Umbilical cord (tissue), 2 donors: Measurements from ENCODE around the gene CRB1. TPM values are rescaled to one million over a fixed set of nuclear protein-coding genes. Genes with fewer than 3 reads are reported as not detected.

Experiments
- DNase-seq: peaks from one replicate; pipeline ENCODE4 v3.0.0-alpha.2; 2015; ENCODE audit warnings: low spot score
- total RNA-seq: library from RNA; depleted of rRNA; stranded (reverse); fragments of >200 nt; gene quantifications from one replicate; pipeline ENCODE4 v1.2.3, GENCODE V29; 2014; ENCODE audit warnings: low replicate concordance; ENCODE audit not compliant: insufficient read depth

The CRB1 gene
- 14.2 TPM for total RNA-seq

- DNase-seq: no peak
These were observed at the start of gene CRB1 for GRCh38 chr1:197268012-197268411. Gene CRB1, plus strand, starts transcription at chr1:197268252. Its CDS starts 161 bp downstream, at chr1:197268413.

GRCh38 chr1:197218857-197219256 lies 49.2 kb upstream of the CRB1 start:
- no peak for DNase-seq

GRCh38 chr1:197222025-197222685 lies 45.9 kb upstream of the CRB1 start:
- DNase-seq: no peak

- no peak for DNase-seq
These were observed 45.3 kb upstream of the CRB1 start for GRCh38 chr1:197222780-197223179.

GRCh38 chr1:197224160-197224559 lies 43.9 kb upstream of the CRB1 start:
- DNase-seq: peak; percentile 32

GRCh38 chr1:197225611-197226010 lies 42.4 kb upstream of the CRB1 start:
- no peak for DNase-seq

GRCh38 chr1:197234581-197234980 lies 33.5 kb upstream of the CRB1 start:
- DNase-seq: no peak

- DNase-seq: no peak
These were observed 32.7 kb upstream of the CRB1 start for GRCh38 chr1:197235355-197235754.

- DNase-seq: no peak
These were observed 20.6 kb upstream of the CRB1 start for GRCh38 chr1:197247465-197247864.

- peak; percentile 84 for DNase-seq
These were observed 18.7 kb upstream of the CRB1 start for GRCh38 chr1:197249324-197249723.

- no peak for DNase-seq
These were observed 17.4 kb upstream of the CRB1 start for GRCh38 chr1:197250616-197251015.

- no peak for DNase-seq
These were observed 15.1 kb upstream of the CRB1 start for GRCh38 chr1:197252973-197253372.

GRCh38 chr1:197254866-197255265 lies 13.2 kb upstream of the CRB1 start:
- DNase-seq: no peak

GRCh38 chr1:197264936-197265567 lies 3.0 kb upstream of the CRB1 start:
- no peak for DNase-seq

- no peak for DNase-seq
These were observed 1.0 kb downstream of the CRB1 start for GRCh38 chr1:197269053-197269452.

GRCh38 chr1:197272791-197273190 lies 4.7 kb downstream of the CRB1 start:
- DNase-seq: no peak

- DNase-seq: no peak
These were observed 9.1 kb downstream of the CRB1 start for GRCh38 chr1:197277166-197277565.

- no peak for DNase-seq
These were observed 16.3 kb downstream of the CRB1 start for GRCh38 chr1:197284325-197284724.

GRCh38 chr1:197284966-197285365 lies 16.9 kb downstream of the CRB1 start:
- DNase-seq: no peak

GRCh38 chr1:197285526-197286205 lies 17.6 kb downstream of the CRB1 start:
- DNase-seq: no peak

- no peak for DNase-seq
These were observed 18.6 kb downstream of the CRB1 start for GRCh38 chr1:197286634-197287033.

GRCh38 chr1:197287863-197288262 lies 19.8 kb downstream of the CRB1 start:
- DNase-seq: no peak

GRCh38 chr1:197302775-197303174 lies 34.7 kb downstream of the CRB1 start:
- DNase-seq: no peak
